ENCODE results near the gene MROH9. TPM values are rescaled to one million over a fixed set of nuclear protein-coding genes. Genes with fewer than 3 reads are reported as not detected.

Gene MROH9
- total RNA-seq, 1 donor from 2014 or later, result not detected

DNA sequence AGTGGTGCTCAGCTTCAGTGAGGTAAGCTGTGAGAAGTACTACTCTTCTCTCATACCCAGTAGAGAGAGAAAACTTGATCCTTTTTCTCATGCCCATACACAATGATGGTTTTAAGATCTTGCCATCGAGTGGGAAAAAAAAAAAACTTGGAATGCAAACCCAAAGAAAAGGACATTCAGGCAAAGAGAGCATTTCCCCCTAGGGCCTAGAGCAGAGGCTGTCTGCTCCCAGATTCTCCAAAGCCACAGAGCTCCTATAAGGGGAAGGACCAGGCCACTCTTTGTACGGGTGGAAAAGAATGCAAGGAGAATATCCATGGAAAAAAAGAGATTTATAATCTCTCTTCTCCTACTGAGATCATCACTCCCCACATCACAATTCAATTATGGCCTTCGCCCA, 34.9 kb downstream of the MROH9 start:
- no peak for ATAC-seq

DNA sequence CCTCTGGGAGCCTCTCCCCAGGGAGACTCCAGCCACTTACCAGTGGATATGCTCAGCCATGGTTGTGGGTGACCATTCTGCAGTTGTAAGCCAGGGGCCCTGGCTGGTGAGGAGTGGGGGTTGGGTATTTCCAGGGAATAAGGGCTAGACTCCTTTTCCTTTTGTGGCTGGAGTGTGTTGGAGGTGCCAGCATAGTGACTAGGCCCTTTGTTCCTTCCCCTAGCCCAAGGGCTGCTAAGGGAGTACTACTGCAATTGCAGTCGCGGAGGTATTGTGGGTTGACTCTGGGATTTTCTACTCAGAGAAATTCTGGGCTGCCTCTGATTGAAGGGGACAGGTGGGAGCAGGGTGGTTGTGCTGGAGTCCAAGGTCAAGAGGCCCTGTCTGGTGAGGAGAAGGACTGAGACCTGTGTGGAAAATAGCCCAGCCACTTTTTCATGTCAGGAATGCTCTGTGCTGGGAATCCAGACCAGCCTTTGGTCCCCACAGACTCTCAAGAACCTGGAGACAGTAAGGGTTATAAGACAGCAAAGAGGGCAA, 43.1 kb downstream of the MROH9 start:
- ATAC-seq, result no peak

DNA sequence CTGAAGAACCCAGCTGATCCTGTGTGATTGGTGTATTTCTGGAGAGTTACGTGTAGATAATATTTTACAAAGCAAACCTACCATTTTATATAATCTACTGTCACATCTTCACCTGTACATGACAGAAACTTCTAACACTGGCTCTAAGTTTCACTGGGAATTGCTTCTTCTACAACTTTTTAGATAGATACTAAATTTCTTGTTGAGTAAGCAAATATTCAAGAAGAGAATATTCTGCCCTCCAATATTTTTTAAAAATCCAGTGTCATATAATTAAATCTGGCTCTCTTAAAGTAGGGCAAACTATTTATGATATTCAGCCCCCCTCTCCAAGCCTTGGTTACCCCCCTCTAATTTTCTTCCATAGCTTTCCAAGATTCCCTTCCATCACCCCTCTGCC, 50.1 kb downstream of the MROH9 start:
- ATAC-seq, result no peak

DNA sequence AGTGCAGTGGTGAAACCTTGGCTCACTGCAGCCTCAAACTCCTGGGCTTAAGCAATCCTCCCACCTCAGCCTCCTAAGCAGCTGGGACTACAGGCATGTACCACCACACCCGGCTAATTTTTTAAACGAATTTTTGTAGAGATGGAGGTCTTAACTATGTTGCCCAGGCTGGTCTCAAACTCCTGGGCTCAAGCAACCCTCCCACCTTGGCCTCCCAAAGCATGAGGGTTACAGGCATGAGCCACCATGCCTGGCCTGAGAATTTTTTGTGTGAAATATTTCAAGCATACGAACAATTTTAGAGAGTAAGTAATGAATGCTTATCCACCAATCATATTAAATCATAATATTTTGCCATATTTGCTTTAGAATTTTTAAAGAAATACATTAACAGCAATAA, 51.6 kb downstream of the MROH9 start:
- ATAC-seq, result no peak

GRCh38 chr1:170987424-170987823, 52.1 kb downstream of the MROH9 start:
- no peak for ATAC-seq

GRCh38 chr1:170993151-170993550, 57.8 kb downstream of the MROH9 start:
- ATAC-seq, result no peak

DNA sequence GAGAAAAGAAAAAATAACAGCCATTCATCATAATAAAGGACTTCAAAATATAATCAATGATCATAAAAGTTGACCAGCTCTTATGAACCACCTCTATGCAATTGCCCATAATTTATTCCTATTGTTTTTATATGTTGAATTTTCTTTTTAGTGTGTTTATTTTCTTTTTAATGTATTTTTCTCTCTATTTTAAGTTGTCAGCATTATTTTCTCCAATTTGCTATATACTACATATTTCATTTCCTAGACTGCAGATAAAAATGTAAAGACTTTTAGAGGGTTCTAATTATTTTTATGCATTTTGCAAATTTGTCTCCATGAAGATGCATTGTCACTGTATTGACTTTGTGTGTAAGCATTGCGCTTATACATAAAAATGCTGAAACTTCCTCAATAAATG, 58.4 kb downstream of the MROH9 start:
- ATAC-seq, result no peak

GRCh38 chr1:171014880-171015279, 79.5 kb downstream of the MROH9 start:
- ATAC-seq, result no peak

GRCh38 chr1:171017426-171017825, 82.1 kb downstream of the MROH9 start:
- ATAC-seq, result no peak

DNA sequence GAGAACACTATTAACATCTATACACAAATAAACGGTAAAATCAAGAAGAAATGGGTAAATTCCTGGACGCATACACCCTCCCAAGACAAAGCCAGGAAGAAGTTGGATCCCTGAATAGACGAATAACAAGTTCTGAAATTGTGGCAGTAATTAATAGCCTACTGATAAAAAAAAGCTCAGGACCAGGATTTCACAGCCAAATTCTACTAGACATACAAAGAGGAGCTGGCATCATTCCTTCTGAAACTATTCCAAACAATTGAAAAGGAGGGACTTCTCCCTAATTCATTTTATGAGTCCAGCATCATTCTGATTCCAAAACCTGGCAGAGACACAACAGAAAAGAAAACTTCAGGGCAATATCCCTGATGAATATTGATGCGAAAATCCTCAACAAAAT, 84.6 kb downstream of the MROH9 start:
- ATAC-seq, result no peak

GRCh38 chr1:171032822-171033702, 97.7 kb downstream of the MROH9 start:
- ATAC-seq, result no peak

- ATAC-seq, result no peak
Observed at GRCh38 chr1:171037626-171038025, 102.3 kb downstream of the MROH9 start.

DNA sequence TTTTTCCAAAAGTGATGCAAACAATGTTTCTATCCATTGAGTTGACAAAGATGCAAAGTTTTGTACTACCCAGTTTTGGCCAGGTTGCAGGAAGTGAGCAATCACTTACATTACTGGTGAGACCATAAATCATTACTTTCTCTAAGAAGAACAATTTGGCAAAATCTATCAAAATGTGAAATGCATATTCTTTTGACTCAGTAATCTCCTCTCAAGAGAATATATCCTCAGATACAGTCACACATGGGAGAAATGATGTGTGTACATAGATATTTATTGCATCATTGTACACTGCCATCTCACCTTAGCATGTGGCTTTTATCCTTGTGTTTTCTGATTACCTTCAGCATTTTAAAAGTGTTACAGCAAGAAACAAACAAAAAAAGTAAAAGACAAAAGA, 103.0 kb downstream of the MROH9 start:
- ATAC-seq, result no peak

GRCh38 chr1:171048014-171048413, 112.7 kb downstream of the MROH9 start:
- no peak for ATAC-seq

DNA sequence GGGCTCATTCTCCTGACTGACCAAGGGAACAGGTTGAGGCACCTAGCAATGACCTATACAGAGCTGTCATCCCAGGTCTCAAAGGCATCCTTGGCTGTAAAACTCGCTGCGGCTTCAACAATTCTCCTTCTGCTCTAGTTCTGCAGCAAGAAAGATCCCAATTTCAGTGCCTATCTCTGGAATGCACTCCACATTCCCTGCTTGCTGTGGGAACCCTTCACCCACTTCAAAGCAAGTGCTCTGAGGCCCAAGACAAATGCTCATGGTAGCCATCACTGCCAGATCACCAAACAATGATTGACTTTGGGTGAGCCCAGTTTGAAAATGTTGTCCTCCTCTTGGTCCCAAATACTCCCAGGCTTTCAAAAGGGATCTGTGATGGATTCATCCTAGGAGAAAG, 117.6 kb downstream of the MROH9 start:
- ATAC-seq, result no peak

DNA sequence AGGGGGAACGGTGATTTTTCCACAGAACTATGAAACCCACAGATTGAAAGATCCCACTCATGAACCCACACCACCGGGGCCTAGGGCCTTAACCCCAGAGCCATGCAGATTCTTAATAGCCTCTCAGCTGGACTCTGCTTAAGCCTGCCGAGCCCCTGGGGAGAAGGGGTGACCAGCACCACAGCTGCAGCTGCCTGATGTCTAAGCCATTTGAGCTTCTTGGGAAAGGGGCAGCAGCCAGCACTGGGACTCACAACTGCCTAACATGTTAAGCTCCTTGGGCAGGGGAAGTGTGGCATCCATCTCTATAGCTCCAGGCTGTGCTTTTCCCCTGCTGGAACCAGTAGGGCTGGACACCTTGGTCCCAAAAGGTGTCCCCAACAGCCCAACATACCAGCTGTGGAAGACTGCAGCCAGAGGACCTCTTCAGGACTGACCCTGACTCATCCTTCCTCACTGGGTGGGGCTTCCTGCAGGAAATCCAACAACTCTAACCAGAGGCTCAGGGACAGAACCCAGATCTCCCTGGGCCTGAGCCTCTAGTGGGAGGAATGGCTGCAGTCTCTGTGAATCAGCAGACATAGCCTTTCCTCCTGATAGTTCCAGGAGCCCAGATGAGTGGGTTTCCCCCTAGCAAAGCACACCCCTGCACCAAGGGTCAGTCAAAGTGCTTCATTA, 120.8 kb downstream of the MROH9 start:
- ATAC-seq, result no peak

GRCh38 chr1:171061425-171062143, 126.2 kb downstream of the MROH9 start:
- ATAC-seq, result no peak

GRCh38 chr1:171062902-171063301, 127.6 kb downstream of the MROH9 start:
- ATAC-seq, result no peak

DNA sequence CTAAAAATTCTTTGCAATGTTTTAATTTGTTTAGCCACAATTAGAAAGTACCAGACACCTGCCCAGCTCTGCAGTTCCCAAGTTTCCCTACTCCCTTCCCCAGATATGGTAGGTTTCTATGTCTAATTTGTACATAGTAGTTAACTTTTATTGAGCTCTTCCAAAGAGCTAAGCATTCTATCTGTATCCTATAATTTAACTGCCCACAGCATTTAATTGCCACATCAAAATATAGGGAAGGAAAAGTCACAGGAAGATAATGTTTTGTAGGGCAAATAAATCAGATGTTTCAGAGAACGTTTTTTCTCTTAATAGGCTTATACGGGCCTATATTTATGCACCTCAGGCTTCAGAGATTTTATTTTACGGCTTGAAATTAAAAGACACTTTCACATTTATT, 139.7 kb downstream of the MROH9 start:
- ATAC-seq, result no peak

- ATAC-seq, result peak; percentile 55
Observed at GRCh38 chr1:171081314-171081753, 146.0 kb downstream of the MROH9 start.

- ATAC-seq, result no peak
Observed at GRCh38 chr1:171081763-171082201, 146.4 kb downstream of the MROH9 start.

DNA sequence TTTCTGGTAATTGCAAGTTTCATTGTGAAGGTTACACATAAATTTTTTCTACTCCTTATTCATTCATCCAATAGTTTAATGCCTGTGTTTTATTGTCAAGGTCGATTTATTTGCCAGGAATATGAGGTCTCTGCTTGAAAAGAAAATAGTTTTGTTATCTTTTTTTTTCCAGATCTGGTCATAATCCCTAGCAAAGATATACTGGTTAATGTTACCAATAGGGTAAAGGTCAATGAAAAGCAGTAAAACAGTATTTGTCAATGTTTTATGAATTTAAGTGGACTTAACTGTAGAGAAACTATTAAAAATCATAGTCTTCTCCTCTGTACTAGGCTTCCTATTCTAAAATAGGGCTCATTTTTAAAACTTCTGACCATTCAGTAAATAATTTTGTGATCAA, 147.3 kb downstream of the MROH9 start:
- ATAC-seq, result no peak

DNA sequence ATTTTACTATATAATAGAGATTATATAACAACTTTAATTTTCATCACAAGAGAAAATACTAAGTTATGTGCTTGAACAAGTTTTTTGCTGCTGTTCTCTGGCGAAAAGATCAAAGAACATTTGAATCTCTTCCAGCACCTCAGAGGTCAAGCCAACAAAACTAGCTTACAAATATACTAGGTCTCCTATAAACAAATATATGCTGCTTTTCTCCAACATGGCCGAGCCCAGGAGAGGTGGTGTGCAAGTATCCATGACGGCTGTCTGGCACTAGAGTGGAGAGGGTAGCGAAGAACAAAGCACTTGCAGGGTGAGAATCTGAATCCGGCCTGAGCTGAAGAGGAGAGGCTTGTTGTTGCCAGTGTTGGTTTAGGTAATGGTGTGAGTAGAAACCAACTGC, 147.9 kb downstream of the MROH9 start:
- ATAC-seq, result peak; percentile 29

All from esophagus mucosa (tissue), 1 donor.